Cardiac muscle cell (in vitro differentiated cells and primary cell): Measurements from ENCODE around the gene CDNF. TPM values are rescaled to one million over a fixed set of nuclear protein-coding genes. Genes with fewer than 3 reads are reported as not detected.
"Not testable (repeated sequence)": the region's sequence is repeated elsewhere in the genome, so short reads cannot be mapped to it uniquely, and the experiment has no call there.

ENCODE experiments used
- DNase-seq, 2 donors: peaks; one replicate each; pipeline versions ENCODE4 v3.0.0 to v3.0.0-alpha.2; 2010 to 2017; ENCODE audit warnings: low read depth in 1 of 2, low spot score in 1 of 2
- H3K27ac ChIP-seq: fragments of 200-600 bp; sonication (generic); 2 replicates; pipeline ENCODE4 v1.5.1; 2016
- H3K27me3 ChIP-seq: fragments of 200-600 bp; sonication (generic); 2 replicates; pipeline ENCODE4 v1.6.0; 2016; ENCODE audit warnings: control low read depth
- H3K36me3 ChIP-seq: fragments of 200-600 bp; sonication (generic); 2 replicates; pipeline ENCODE4 v1.5.1; 2016; ENCODE audit warnings: control low read depth
- H3K4me1 ChIP-seq: fragments of 200-600 bp; sonication (generic); 2 replicates; pipeline ENCODE4 v1.8.1; 2017; ENCODE audit warnings: low read depth, mild to moderate bottlenecking, mixed run types
- H3K4me3 ChIP-seq: fragments of 200-600 bp; sonication (generic); 2 replicates; pipeline ENCODE4 v1.5.1; 2016; ENCODE audit warnings: mild to moderate bottlenecking
- H3K9me3 ChIP-seq: fragments of 200-600 bp; sonication (generic); 2 replicates; pipeline ENCODE4 v1.5.1; 2017; ENCODE audit warnings: low read depth, mild to moderate bottlenecking, control low read depth
- CTCF ChIP-seq: IDR thresholded peaks from 2 replicates; pipeline ENCODE4 v1.5.1; 2012; ENCODE audit warnings: low read depth, mild to moderate bottlenecking, low read length
- polyA plus RNA-seq: library from polyadenylated mRNA; unstranded; fragments of >200 nt; fragmentation: Nextera tagmentation; extraction: Ambion mirVana; gene quantifications from 2 replicates; pipeline ENCODE4 v1.2.1, GENCODE V29; 2016
- total RNA-seq: library from RNA; depleted of rRNA; stranded (reverse); fragments of >200 nt; gene quantifications from 2 replicates; pipeline ENCODE4 v1.2.3, GENCODE V29; 2016

The CDNF gene
- total and polyA plus RNA-seq, 2 experiments from 2014 or later, result 1.4 to 4.1 TPM

DNA sequence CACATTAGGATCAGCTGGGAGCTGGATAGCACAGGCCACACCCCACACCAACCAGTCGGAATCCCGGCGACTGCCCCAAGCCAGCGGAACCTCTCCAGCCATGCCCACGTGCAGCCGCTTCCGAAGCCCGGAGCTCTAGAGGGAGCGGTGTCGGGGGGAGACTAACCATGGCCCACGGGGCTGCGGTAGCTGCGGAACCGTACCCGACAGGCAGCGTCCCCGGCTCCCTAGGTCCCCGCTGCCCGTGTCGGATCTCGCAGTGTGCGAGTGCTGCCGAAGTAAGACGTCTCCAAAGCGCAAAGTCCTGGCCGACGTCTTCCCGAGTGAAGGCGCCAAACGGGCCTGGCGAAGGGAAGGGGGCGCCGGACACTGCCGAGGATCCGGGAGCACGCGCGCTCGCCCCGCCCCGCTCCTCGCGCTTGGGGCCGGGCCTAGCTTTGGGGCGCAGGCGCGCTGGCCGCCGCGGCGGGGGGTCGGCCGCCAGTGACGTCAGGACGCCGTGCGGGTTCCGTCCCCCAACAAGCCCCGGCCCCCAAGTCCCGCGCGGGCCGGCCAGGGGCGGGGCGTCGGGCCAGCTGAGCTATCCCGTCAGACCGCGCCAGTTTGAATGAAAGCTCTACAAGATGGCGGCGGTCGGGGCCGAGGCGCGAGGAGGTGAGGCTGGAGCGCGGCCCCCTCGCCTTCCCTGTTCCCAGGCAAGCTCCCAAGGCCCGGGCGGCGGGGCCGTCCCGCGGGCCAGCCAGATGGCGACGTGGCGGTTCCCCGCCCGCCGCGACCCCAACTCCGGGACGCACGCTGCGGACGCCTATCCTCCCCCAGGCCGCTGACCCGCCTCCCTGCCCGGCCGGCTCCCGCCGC, 40.7 kb upstream of the CDNF start, which contains the start of gene SUV39H2:
SUV39H2 (plus strand) TSS at position 601 of the 858 bp plus-strand sequence; CDS start at position 624, 23 bp downstream.
- H3K4me3 ChIP-seq, result peak within 1 kb of the TSS; percentile 84
- DNase-seq, result peak; percentile 97 to 98
- TF ChIP-seq CTCF, result no peak
- peak within 1 kb of the TSS; percentile 85 for H3K27ac ChIP-seq
- H3K4me1 ChIP-seq, result peaks cover 11% of the 10 kb centered on the region
- H3K9me3 ChIP-seq, result no peaks in the 10 kb centered on the region
- no peaks in the 10 kb centered on the region for H3K27me3 ChIP-seq
- H3K36me3 ChIP-seq, result no peaks in the 10 kb centered on the region

- no peak for DNase-seq
- no peaks in the 10 kb centered on the region for H3K36me3 ChIP-seq
- H3K4me1 ChIP-seq, result peaks cover 11% of the 10 kb centered on the region
- H3K4me3 ChIP-seq, result no peak overlapping the region
- H3K27me3 ChIP-seq, result no peaks in the 10 kb centered on the region
- TF ChIP-seq CTCF, result no peak
- peak overlapping the region; percentile 85 for H3K27ac ChIP-seq
- H3K9me3 ChIP-seq, result no peaks in the 10 kb centered on the region
Observed at GRCh38 chr10:14876764-14877163, 38.9 kb upstream of the CDNF start.

- peaks cover 7% of the 10 kb centered on the region for H3K36me3 ChIP-seq
- peaks cover 11% of the 10 kb centered on the region for H3K4me1 ChIP-seq
- no peaks in the 10 kb centered on the region for H3K27me3 ChIP-seq
- H3K27ac ChIP-seq, result peak overlapping the region; percentile 85
- H3K4me3 ChIP-seq, result no peak overlapping the region
- no peak for TF ChIP-seq CTCF
- H3K9me3 ChIP-seq, result no peaks in the 10 kb centered on the region
- DNase-seq, result no peak
Observed at GRCh38 chr10:14875941-14876340, 38.1 kb upstream of the CDNF start.

DNA sequence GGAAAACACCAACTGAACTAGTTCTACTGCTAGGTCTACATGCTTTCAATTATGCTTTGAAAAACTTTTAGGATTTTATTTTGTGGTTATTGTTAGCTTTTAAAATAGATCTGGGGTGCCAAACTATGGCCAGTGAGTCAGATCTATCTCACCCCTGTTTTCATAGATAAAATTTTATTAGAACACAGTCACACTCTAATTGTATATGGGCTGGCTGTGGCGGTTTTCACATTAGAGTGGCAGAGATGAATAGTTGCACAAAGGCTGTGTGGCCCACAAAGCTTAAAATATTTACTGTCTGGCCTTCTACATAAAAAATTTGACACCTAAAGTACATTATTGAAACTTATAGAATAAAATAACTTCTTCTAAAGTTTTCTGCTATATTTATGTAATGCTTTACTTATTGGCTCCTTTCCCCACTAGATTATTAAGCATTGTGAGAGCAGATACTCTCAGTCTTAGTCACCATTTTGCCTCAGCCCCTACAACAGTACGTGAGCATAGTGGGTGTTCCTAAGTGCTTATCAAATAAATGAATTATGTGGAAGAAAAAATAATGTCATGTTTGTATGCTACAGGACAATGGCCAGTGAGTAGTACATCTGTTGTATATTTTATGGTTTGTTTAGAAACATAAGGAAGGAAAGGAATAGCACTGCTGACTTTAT, 35.4 kb upstream of the CDNF start:
- no peak for TF ChIP-seq CTCF
- Histone ChIP-seq H3K36me3 (peaks cover 25% of the 10 kb centered on the region), H3K4me3 (no peak overlapping the region), H3K27me3 (no peaks in the 10 kb centered on the region), H3K27ac (no peak overlapping the region), H3K4me1 (peaks cover 11% of the 10 kb centered on the region), H3K9me3 (no peaks in the 10 kb centered on the region)
- DNase-seq, result peak in 1 of 2 donors; percentile 74

GRCh38 chr10:14864871-14865270, 27.0 kb upstream of the CDNF start:
- not testable (repeated sequence) for H3K27ac ChIP-seq, DNase-seq, H3K9me3 ChIP-seq, H3K27me3 ChIP-seq, H3K4me3 ChIP-seq, H3K4me1 ChIP-seq
- peaks cover 23% of the 10 kb centered on the region for H3K36me3 ChIP-seq

- H3K4me1 ChIP-seq, DNase-seq, H3K9me3 ChIP-seq, H3K4me3 ChIP-seq, H3K27ac ChIP-seq, H3K27me3 ChIP-seq: not testable (repeated sequence)
- peaks cover 23% of the 10 kb centered on the region for H3K36me3 ChIP-seq
Observed at GRCh38 chr10:14864466-14864865, 26.6 kb upstream of the CDNF start.
